Kidney epithelial cell (primary cell): ENCODE measurements around the gene COL27A1. TPM values are rescaled to one million over a fixed set of nuclear protein-coding genes. Genes with fewer than 3 reads are reported as not detected.

Experiments used
- DNase-seq: peaks from one replicate; pipeline ENCODE4 v3.0.0-alpha.2; 2010; ENCODE audit warnings: low read depth
- H3K27me3 ChIP-seq: 2 replicates; pipeline ENCODE4 v1.6.0; 2011; ENCODE audit warnings: low read length; ENCODE audit not compliant: control insufficient read depth, insufficient read depth
- H3K36me3 ChIP-seq: 2 replicates; pipeline ENCODE4 v1.5.1; 2011; ENCODE audit warnings: low read length; ENCODE audit not compliant: control insufficient read depth, insufficient read depth
- H3K4me3 ChIP-seq: 2 replicates; pipeline ENCODE4 v1.5.1; 2011; ENCODE audit warnings: low read depth, mild to moderate bottlenecking, control low read depth, low read length
- total RNA-seq: library from RNA; depleted of rRNA; stranded (reverse); fragments of >200 nt; gene quantifications from 2 replicates; pipeline ENCODE4 v1.2.3, GENCODE V29; 2015
- TF ChIP-seq, protein P1 (sequence below): IDR thresholded peaks from 2 replicates; pipeline ENCODE4 v1.5.1; 2011; ENCODE audit warnings: mild to moderate bottlenecking, moderate library complexity, low read length, control low read depth, inconsistent platforms; ENCODE audit not compliant: insufficient read depth, poor library complexity, severe bottlenecking

Gene COL27A1
- total RNA-seq, 1 donor from 2014 or later, result 8.4 TPM

DNA sequence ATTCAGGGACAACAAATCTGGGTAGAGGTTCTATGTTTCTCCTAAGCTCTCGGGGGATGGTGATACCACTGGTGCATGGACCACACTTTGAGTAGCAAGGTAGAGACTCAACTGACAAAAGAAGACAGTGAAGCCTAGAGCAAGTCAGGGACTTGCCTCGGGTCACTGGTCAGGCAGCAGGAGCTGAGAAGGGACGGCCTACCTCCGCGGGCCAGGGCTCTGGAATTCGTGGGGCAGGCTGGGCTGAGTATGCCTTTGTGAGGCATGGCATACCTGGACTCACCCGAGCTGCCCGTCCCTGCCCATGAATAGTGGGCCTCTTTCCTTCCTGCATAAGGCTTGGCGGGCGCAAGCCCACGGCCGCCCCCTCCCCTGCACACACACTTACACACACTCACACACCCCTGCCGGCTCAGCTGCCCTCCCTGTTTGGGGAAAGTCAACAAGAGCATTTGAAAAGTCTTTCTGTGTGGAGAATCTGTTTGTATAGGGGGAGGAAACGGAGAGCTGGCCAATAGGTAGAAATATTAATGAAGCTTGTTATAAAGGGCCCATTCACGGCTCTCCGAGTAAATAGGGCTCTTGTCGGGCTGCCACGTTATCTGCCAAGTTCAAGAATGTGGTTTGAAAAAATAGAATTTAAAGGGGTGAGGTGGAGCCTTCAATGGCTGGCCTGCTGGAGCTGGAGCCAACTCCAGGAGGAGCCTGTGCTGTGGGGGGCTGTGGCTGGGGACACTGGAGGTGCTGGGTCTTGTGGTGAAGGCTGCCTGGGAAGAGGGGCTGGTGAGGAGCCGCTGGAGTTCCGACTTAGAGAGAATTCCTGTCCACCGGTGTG, 37.1 kb upstream of the COL27A1 start:
- TF ChIP-seq, protein P1, sequence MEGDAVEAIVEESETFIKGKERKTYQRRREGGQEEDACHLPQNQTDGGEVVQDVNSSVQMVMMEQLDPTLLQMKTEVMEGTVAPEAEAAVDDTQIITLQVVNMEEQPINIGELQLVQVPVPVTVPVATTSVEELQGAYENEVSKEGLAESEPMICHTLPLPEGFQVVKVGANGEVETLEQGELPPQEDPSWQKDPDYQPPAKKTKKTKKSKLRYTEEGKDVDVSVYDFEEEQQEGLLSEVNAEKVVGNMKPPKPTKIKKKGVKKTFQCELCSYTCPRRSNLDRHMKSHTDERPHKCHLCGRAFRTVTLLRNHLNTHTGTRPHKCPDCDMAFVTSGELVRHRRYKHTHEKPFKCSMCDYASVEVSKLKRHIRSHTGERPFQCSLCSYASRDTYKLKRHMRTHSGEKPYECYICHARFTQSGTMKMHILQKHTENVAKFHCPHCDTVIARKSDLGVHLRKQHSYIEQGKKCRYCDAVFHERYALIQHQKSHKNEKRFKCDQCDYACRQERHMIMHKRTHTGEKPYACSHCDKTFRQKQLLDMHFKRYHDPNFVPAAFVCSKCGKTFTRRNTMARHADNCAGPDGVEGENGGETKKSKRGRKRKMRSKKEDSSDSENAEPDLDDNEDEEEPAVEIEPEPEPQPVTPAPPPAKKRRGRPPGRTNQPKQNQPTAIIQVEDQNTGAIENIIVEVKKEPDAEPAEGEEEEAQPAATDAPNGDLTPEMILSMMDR, result no peak
- no peak for DNase-seq
- Histone ChIP-seq H3K27me3 (peaks cover 18% of the 10 kb centered on the region), H3K36me3 (no peaks in the 10 kb centered on the region), H3K4me3 (no peak overlapping the region)

DNA sequence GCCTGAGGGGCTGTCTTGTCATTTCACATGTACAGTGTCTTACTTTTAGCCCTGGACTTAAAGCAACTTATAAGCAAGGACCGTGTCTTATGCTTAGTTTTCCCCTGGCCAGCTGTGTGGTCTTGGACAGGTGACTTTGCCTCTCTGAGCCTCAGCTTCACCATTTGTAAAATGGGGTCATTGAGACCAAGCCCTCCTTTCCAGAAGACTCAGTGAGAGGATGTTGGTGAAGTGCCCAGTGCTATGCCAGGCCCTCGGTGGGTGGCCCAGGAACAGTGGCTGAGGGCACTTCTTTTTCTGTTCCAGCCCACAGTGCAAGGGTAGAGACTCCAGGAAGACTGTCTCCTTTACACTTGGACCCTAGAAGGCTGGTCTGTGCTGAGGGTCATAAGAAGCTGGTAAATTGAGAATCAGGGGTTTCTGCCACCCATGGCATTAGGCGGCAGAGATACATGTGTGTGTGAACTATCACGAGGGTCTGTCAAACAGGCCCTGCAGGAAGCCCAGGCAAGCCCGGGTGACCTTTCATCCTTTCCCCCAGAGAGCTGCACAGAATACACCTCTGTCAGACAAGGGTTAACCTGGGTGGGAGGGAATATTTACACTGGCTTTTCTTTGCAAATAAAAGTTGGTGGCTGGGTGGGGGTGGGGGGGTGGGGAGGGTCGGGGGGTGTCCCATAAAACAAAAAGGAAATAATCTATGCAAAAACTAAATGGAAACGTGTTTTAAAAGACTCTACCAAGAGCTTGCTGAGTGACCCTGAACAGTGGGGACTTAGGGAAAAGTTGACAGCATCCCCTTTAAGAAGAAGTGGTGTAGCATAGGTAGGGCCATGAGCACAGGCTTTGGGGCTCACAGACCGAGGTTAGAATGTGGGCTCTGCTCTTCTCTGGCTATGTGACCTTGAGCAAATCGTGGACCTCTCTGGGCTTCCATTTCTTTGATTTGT, 35.8 kb upstream of the COL27A1 start:
- peaks cover 18% of the 10 kb centered on the region for H3K27me3 ChIP-seq
- TF ChIP-seq, protein P1, result no peak
- no peak overlapping the region for H3K4me3 ChIP-seq
- DNase-seq, result no peak
- no peaks in the 10 kb centered on the region for H3K36me3 ChIP-seq

- TF ChIP-seq, protein P1, result no peak
- Histone ChIP-seq H3K27me3 (peaks cover 18% of the 10 kb centered on the region), H3K4me3 (no peak overlapping the region), H3K36me3 (no peaks in the 10 kb centered on the region)
- no peak for DNase-seq
These were observed 34.9 kb upstream of the COL27A1 start for GRCh38 chr9:114120192-114121014.

GRCh38 chr9:114121227-114122135, 33.9 kb upstream of the COL27A1 start:
- TF ChIP-seq, protein P1, result no peak
- Histone ChIP-seq H3K36me3 (no peaks in the 10 kb centered on the region), H3K4me3 (no peak overlapping the region), H3K27me3 (peaks cover 14% of the 10 kb centered on the region)
- no peak for DNase-seq
